ENCODE results near the gene FRYL.
"Not testable (repeated sequence)": the region's sequence is repeated elsewhere in the genome, so short reads cannot be mapped to it uniquely, and the experiment has no call there.

Gene FRYL

GRCh38 chr4:48785302-48785701, 5.2 kb upstream of the FRYL start:
- no peak for DNase-seq

- no peak for DNase-seq
These were observed 1.9 kb upstream of the FRYL start for GRCh38 chr4:48781968-48782367.

- DNase-seq = no peak
These were observed 761 bp upstream of the FRYL start for GRCh38 chr4:48780865-48781214.

GRCh38 chr4:48779095-48779997, 733 bp downstream of the FRYL start:
- peak; percentile 90 for DNase-seq

GRCh38 chr4:48778431-48779094, 1.5 kb downstream of the FRYL start:
- peak; percentile 15 for DNase-seq

- DNase-seq = peak; percentile 14
These were observed 2.3 kb downstream of the FRYL start for GRCh38 chr4:48777739-48778138.

- no peak for DNase-seq
These were observed 5.0 kb downstream of the FRYL start for GRCh38 chr4:48774760-48775710.

- DNase-seq = no peak
These were observed 7.5 kb downstream of the FRYL start for GRCh38 chr4:48772556-48772955.

- no peak for DNase-seq
These were observed 12.8 kb downstream of the FRYL start for GRCh38 chr4:48767055-48767929.

- no peak for DNase-seq
These were observed 13.8 kb downstream of the FRYL start for GRCh38 chr4:48766131-48766792.

- DNase-seq = no peak
These were observed 17.7 kb downstream of the FRYL start for GRCh38 chr4:48762408-48762807.

GRCh38 chr4:48761286-48761685, 18.8 kb downstream of the FRYL start:
- DNase-seq = no peak

- not testable (repeated sequence) for DNase-seq
These were observed 21.4 kb downstream of the FRYL start for GRCh38 chr4:48758703-48759102.

GRCh38 chr4:48756689-48757220, 23.3 kb downstream of the FRYL start:
- no peak for DNase-seq

GRCh38 chr4:48755281-48755680, 24.8 kb downstream of the FRYL start:
- DNase-seq = no peak

GRCh38 chr4:48753159-48753558, 26.9 kb downstream of the FRYL start:
- no peak for DNase-seq

GRCh38 chr4:48752726-48753125, 27.4 kb downstream of the FRYL start:
- no peak for DNase-seq

- no peak for DNase-seq
These were observed 27.8 kb downstream of the FRYL start for GRCh38 chr4:48752246-48752645.

- DNase-seq = no peak
These were observed 31.0 kb downstream of the FRYL start for GRCh38 chr4:48748949-48749596.

- no peak for DNase-seq
These were observed 33.3 kb downstream of the FRYL start for GRCh38 chr4:48746608-48747362.

All from retina (tissue), 1 donor.